ENCODE results near the gene MCTP1.

- TF ChIP-seq EZH2 (IDR thresholded peaks at IDR 0.05; ENCODE audit: low read length, unreplicated experiment), result no peak
- TF ChIP-seq CTCF (conservative IDR thresholded peaks at IDR 0.05; ENCODE audit: low read depth, low read length), result no peak
Measured at GRCh38 chr5:94747371-94747770, 537.5 kb downstream of the MCTP1 start.
